K562 (cell line): Measurements from ENCODE around the gene METRNL. TPM values are rescaled to one million over a fixed set of nuclear protein-coding genes. Genes with fewer than 3 reads are reported as not detected.

ENCODE experiments used
- ATF7 ChIP-seq: fragments of 450-650 bp; IDR thresholded peaks from 2 replicates; pipeline ENCODE4 v1.7.1; 2014; ENCODE audit warnings: mild to moderate bottlenecking, moderate library complexity
- BACH1 ChIP-seq: fragments of 200-800 bp; sonication (Bioruptor generic); IDR thresholded peaks from 2 replicates; pipeline ENCODE4 v1.6.1; 2016; ENCODE audit warnings: missing genetic modification characterization, missing compliant biosample characterization
- DIDO1 ChIP-seq: fragments of 450-650 bp; IDR thresholded peaks from 2 replicates; pipeline ENCODE4 v1.6.1; 2016; ENCODE audit warnings: low read depth, missing biosample characterization, missing genetic modification characterization
- ESRRB ChIP-seq: fragments of 250-450 bp; sonication (Bioruptor Pico); IDR thresholded peaks from 2 replicates; pipeline ENCODE4 v1.5.0; 2020; ENCODE audit warnings: mild to moderate bottlenecking, moderate library complexity, borderline replicate concordance
- FOS ChIP-seq: IDR thresholded peaks from 3 replicates; pipeline ENCODE4 v1.6.1; 2011; ENCODE audit not compliant: insufficient read length; ENCODE audit errors: extremely low read depth
- KDM4B ChIP-seq, 2 experiments: fragments of 450-650 bp in 1 of 2; sonication (generic) in 1 of 2; IDR thresholded peaks; 2 replicates each; pipeline ENCODE4 v1.6.1; 2016 to 2017; ENCODE audit warnings: borderline replicate concordance in 2 of 2, antibody characterized with exemption in 1 of 2, low read depth in 1 of 2, mild to moderate bottlenecking in 1 of 2
- LEF1 ChIP-seq: fragments of 450-650 bp; IDR thresholded peaks from 2 replicates; pipeline ENCODE4 v1.6.1; 2016; ENCODE audit warnings: mild to moderate bottlenecking
- MTF1 ChIP-seq: fragments of 250-450 bp; sonication (Bioruptor Pico); IDR thresholded peaks from 2 replicates; pipeline ENCODE4 v1.9.0; 2021; ENCODE audit warnings: moderate library complexity, mild to moderate bottlenecking, inconsistent platforms, borderline replicate concordance
- POLR2AphosphoS5 ChIP-seq: IDR thresholded peaks from 2 replicates; pipeline ENCODE4 v1.6.1; 2011; ENCODE audit warnings: mild to moderate bottlenecking, low read depth, low read length, moderate library complexity; ENCODE audit not compliant: control insufficient read depth, insufficient read depth
- TCF7L2 ChIP-seq: fragments of 150-350 bp; IDR thresholded peaks from 2 replicates; pipeline ENCODE4 v1.6.1; 2016; ENCODE audit warnings: low read depth, mild to moderate bottlenecking, low read length, moderate library complexity
- ZNF253 ChIP-seq: fragments of 250-450 bp; sonication (Bioruptor Pico); conservative IDR thresholded peaks from 2 replicates; pipeline ENCODE4 v1.6.1; 2021; ENCODE audit warnings: mild to moderate bottlenecking
- ZNF507 ChIP-seq: conservative IDR thresholded peaks from 2 replicates; pipeline ENCODE4 v1.6.1; 2017; ENCODE audit warnings: missing genetic modification characterization, missing compliant biosample characterization
- ZNF57 ChIP-seq: fragments of 450-650 bp; formaldehyde crosslinking; IDR thresholded peaks from 2 replicates; pipeline ENCODE4 v1.4.0; 2020; ENCODE audit warnings: mild to moderate bottlenecking, moderate library complexity
- ZNF780A ChIP-seq: fragments of 250-450 bp; sonication (Bioruptor Pico); IDR thresholded peaks from 2 replicates; pipeline ENCODE4 v1.5.0; 2021; ENCODE audit warnings: mild to moderate bottlenecking
- polyA plus RNA-seq, 8 experiments: library from polyadenylated mRNA; depleted of rRNA in 4 of 8; stranded (reverse) in 5 of 8; unstranded in 3 of 8; fragments of >200 nt; fragmentation: Nextera tagmentation in 2 of 8; fragmentation: Illumina TruSeq in 1 of 8; extraction: Ambion mirVana in 2 of 8; extraction: Trizol in 1 of 8; gene quantifications; 2 replicates each; pipeline versions ENCODE4 v1.2.1 to v1.2.3, GENCODE V29; 2011 to 2014; ENCODE audit warnings: inconsistent platforms in 1 of 8, missing spikeins in 1 of 8
- total RNA-seq, 7 experiments: library from RNA; depleted of rRNA in 6 of 7; stranded (reverse); fragments of >200 nt in 6 of 7; fragmentation: Illumina TruSeq in 2 of 7; extraction: Trizol in 2 of 7; gene quantifications; 2 replicates each; pipeline versions ENCODE4 v1.2.1 to v1.2.3, GENCODE V29; 2011 to 2021; ENCODE audit warnings: low replicate concordance in 1 of 7
- TF ChIP-seq, protein P1 (sequence below): conservative IDR thresholded peaks from 2 replicates; pipeline ENCODE4 v1.6.1; 2011; ENCODE audit warnings: low read depth, mild to moderate bottlenecking, low read length; ENCODE audit not compliant: control insufficient read depth
- TF ChIP-seq, protein P2 (sequence below): sonication (generic); formaldehyde crosslinking; IDR thresholded peaks from 2 replicates; pipeline ENCODE4 v1.8.0; 2022; ENCODE audit warnings: missing genetic modification reagents, mild to moderate bottlenecking, moderate library complexity, borderline replicate concordance

Gene METRNL
- total and polyA plus RNA-seq, 9 of the 15 experiments (the other 6 are each of a cell fraction or from before 2014, with no cell fraction given), result 0.17 to 31.8 (median 2.9) TPM

DNA sequence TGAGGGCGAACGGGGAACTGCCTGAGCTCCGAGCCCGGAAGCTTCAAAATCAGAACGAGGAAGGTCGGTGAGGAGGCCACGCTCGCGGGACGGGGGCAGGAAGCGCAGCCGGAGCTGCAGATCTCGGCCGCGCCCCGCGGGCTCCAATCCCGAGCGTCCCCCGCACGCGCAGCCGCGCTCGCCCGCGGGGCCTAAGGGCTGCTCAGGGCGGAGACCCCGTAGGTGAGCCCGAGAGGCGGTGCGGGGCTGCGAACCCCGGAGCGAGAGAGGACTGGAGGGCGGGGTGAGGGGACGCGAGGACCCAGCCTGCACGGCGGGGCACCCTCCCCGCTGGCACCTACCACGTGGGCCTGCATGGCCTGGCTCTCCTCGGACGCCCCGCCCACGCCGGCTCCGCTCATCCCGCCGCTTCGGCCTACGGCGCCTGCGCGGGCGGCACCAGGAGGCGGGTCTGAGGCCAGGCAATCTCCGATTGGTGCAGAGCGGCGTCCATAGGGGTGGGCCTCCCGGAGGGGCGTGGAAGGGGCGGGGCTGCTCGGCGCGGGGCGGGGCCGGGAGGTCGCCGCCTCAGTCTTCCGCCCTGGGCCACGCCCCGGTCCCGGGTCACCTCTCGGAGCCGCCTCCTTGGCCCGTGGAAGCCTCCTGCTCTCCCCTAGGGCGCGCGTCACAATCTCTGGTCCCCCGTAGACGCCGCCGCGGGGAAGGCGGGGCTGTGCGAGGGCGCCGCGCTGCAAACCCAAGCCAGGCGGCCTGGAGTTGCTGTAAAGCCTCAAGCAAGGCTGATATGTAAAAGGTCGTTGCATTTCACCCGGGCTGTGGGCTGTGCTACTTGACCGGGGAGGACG, 27.8 kb upstream of the METRNL start (continued):
- TF ChIP-seq ATF7 (peak; percentile 72; the same call in 1 of the 2 replicates), KDM4B (IDR thresholded peaks at IDR 0.05; ENCODE audit: borderline replicate concordance in 2 of 2, low read depth in 1 of 2) (no peak), ZNF780A (CRISPR knock-in tag) (no peak), ZNF253 (CRISPR knock-in tag) (no peak), ESRRB (CRISPR knock-in tag) (no peak), ZNF507 (tag) (no peak), BACH1 (tag) (no peak), MTF1 (CRISPR knock-in tag) (no peak), FOS (peak; percentile 14), POLR2AphosphoS5 (no peak), TCF7L2 (no peak), LEF1 (no peak), ZNF57 (CRISPR knock-in tag) (no peak), DIDO1 (tag) (no peak)
- TF ChIP-seq, protein P1, sequence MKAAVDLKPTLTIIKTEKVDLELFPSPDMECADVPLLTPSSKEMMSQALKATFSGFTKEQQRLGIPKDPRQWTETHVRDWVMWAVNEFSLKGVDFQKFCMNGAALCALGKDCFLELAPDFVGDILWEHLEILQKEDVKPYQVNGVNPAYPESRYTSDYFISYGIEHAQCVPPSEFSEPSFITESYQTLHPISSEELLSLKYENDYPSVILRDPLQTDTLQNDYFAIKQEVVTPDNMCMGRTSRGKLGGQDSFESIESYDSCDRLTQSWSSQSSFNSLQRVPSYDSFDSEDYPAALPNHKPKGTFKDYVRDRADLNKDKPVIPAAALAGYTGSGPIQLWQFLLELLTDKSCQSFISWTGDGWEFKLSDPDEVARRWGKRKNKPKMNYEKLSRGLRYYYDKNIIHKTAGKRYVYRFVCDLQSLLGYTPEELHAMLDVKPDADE, result 0 out of 2 replicates have a peak, but pooled peaks have one; percentile 32
- TF ChIP-seq, protein P2, sequence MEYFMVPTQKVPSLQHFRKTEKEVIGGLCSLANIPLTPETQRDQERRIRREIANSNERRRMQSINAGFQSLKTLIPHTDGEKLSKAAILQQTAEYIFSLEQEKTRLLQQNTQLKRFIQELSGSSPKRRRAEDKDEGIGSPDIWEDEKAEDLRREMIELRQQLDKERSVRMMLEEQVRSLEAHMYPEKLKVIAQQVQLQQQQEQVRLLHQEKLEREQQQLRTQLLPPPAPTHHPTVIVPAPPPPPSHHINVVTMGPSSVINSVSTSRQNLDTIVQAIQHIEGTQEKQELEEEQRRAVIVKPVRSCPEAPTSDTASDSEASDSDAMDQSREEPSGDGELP (CRISPR knock-in tag), result peak; percentile 78
